Stimulated activated CD4-positive, alpha-beta T cell treated with anti-CD3 and anti-CD28 coated beads, Interleukin-12 subunit alpha, Interleukin-12 subunit beta, amount 100 ng/mL, for 4 hours (primary cell): ENCODE measurements around the gene CCDC70.
A peak's percentile ranks its signal among the peaks of the same experiment; 100 is the strongest.
"Not testable (repeated sequence)": the region's sequence is repeated elsewhere in the genome, so short reads cannot be mapped to it uniquely, and the experiment has no call there.

Experiments used
- DNase-seq: peaks from one replicate; pipeline ENCODE4 v3.0.0-alpha.2; 2020

The CCDC70 gene

GRCh38 chr13:51861723-51862300, at the start of gene CCDC70:
Gene CCDC70, plus strand, starts transcription at chr13:51861969. Its CDS starts 3,443 bp downstream, at chr13:51865412.
- DNase-seq, result no peak

DNA sequence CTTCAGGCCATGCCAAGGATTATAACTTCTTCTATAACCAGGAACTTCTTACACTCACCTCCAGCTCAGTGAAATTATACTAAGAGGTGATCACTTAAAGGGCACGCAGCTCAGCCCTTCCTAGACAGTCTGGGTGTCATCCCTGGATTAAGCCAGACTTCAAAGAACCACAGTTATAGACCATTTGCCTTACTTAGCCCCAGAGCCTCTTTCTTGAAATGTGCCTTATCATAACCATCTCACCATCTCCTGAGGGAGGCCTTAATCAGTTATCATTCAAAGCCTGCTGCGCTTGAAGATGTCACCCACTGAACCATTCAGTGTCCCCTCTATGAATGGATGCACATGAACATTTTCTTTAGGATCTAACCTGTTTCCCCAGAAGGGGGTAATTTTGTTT, 47.7 kb upstream of the CCDC70 start:
- DNase-seq, result no peak

DNA sequence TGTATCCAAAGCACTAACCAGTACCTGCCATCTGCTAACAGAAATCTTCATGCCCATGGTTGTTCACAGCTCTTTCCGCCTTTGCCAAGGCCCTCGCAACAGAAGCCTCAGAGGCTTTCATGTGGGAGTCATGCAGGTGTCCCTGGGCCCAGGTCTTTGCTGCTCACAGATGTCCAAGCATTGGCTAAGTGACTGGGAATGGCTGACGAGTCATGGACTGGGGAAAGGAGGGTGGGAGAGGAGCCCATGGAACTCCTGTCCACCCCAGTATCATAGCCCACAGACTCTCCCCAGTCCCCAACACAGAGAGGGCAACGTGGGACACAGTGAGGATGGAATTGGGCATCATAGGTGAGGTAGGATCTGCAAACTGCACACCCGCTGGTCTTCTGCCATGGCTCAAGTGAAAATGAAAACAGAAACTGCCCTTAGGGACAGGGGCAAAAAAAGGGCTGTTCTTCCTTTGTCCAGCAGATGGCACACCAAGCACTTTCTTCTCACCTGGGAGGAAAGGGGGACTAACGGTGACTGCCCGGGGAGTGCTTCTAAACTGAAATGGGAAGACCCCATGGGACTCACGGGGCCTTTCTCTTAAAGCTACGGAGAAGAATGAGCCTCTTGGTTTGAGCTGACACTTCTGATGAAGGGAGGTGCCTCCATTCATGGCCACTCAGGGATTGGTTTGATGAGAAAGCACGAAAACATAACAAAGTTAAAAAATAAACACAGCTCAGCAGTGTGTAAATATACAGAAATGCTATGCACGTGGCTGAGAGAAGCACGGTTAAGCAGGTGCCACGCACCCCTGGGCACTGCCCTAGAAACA, 46.7 kb upstream of the CCDC70 start:
- peak; percentile 56 for DNase-seq

DNA sequence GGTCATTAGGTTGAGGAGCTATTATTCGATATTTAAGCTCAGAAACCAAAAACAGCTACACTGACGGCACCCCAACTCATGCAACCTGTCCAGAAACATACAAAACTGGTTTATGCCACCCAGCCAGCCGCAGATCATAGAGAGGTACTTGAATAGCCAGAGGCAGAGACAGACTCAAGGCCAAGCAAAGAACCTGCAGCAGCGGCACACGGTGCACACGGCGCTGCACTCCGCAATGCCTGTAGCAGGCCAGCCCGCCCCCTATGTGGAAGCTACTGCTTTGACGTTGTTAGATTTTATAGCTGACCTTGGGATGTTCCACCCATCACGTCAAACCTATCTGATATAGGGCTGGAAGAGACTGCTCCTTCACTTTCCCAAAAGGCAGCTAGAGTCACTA, 45.9 kb upstream of the CCDC70 start:
- DNase-seq, result no peak

DNA sequence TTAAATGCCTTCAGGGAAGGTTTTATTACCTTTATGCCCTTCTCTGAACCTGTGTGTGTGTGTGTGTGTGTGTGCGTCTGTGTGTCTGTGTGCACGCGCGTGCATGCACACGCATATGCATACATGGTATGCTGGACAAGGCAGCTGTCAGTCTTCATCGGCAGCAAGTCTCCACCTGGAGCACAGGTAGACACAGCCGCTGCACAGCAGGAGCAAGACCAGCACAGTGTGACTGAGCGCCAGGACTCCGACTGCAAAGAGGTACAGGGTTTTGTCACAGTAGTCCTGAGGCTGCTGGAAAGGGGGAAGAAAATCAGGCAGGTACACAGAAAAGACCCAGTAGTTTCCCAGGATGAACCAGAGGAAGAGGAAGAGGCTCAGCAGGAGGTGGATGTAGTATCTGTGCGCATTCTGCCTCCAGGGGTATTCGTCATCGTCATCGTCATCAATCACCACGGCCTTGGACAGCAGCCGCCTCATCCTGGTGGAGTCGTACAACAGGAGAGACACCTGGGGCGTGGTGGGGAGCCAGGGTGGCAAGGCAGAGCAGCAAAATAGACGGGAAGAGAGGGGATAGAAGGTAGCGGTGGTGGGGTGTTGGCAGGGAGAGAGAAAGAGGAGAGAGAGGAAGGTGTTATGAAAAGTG, 45.0 kb upstream of the CCDC70 start:
- no peak for DNase-seq

- DNase-seq, result no peak
These were observed 44.1 kb upstream of the CCDC70 start for GRCh38 chr13:51817717-51818116.

GRCh38 chr13:51818276-51818675, 43.5 kb upstream of the CCDC70 start:
- no peak for DNase-seq

DNA sequence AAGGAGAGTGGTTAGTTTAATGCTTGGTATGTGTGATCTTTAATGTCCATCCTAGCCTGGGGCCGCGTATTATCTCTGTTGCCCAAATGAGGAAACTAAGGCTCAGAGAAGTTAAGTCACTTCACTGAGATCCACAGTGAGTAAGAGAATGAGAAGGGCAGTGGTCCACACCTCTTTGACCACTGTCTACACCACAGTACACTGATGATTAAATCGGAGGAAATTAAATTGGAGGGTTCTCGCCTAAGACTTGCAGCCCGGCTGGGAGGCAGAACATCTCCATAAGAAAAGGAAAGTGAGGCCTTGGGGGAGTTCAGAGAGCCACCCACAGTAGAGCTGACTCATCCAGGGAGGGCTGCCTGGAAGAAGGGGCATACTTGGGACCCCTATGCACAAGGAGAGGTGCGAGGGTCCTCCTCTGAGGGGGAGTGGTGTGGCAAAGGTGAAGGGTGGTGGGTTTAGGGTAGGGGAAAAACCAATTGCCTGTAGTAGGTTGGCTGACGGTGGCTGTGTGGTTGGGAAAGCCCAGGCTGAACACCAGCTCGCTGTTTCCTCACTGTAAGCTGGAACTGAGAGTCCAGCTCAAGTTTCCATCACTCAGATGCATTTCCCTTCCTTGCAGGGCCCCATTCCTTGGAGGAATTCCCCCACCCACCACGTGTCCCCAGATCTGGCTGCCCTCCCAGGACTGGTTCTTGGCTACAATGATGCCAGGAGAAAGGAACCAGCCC, 42.8 kb upstream of the CCDC70 start:
- DNase-seq, result peak; percentile 50

DNA sequence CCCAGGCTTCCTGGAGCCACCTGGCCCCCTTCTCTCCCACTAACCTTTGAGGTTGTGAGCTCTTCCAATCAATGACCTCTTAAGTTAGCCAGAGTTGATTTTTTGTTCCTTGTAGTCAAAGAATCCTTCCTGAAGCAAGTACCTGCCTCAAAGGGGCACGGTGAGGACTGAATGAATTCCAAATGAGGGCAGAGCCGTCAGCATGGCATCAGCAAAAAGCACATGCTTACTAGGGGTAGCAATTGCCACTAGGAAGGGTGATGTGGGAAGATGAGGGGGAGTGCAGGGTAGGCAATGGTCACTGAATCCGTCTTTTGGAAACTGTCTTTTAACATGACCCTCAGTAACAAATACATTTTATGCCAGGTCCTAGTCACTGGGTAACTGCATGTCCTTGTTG, 42.2 kb upstream of the CCDC70 start:
- DNase-seq, result no peak

- DNase-seq, result no peak
These were observed 41.7 kb upstream of the CCDC70 start for GRCh38 chr13:51820016-51820597.

DNA sequence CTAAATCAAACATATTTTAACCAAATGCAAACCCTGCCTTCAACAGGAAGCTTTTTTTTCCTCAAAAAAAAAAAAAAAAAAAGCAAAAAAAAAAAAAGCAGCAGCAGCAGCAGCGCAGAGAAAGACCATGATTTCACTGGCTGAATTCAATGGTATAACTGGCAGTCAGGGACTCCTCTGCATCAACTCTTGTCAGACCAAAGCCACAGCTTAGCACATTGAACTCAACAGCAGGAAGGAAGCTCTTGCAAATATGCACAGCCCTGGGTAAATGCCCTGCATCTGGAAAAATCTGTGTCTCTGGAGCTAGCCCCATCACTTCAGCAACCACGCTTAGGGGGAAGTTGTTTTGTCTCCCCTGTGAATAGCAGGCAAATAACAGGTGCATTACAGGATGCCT, 40.2 kb upstream of the CCDC70 start:
- no peak for DNase-seq

DNA sequence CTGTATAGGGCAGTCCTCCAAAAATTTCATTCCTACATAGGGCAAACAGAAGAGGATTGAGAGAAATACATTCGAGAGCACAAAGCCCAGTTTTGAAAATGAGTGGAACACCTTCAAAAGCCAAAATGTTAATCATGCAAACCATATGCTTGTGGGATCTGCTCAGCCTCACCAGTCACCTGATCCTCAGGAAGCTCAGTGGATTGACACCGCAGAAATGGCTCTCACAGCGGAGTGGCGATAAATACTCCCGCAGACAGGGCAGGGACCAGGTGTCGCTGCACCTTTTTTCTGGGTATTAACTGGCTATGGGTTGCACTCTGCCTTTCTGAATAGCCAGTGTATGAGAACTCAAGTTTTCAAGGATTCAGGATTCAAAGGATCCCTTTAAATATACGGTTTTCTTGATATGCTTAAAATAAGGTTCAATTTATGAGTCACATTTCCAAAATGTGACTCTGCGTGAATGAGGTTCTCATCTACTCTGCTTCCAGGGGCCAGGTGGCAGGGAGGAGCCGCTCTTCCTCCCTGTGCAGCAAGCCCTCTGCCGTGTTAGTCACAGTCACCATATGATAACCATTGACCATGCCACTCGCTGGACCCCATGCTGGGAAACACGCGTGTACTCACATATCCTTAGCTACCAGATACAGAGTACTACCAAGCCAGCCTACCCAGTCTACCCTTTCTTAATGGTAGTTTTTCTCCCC, 39.5 kb upstream of the CCDC70 start:
- DNase-seq, result no peak

DNA sequence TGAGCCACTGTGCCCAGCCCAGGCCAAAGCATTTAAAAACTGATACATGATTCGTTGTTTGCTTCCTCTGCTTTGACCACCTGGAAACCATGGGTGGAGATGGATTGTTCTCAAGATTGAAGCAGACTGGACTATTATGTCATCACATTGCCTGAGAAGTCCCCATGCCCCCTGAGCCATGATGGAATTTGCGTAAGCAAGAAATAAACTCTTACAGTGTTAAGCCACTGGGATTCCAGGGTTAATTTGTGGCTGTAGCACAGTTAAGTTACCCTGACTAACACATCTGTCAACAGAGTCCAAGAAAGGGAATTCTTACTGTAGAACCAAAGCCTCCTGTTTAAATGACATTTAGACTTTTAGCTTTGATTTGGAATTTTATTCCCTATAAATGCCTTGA, 38.4 kb upstream of the CCDC70 start:
- DNase-seq, result no peak

DNA sequence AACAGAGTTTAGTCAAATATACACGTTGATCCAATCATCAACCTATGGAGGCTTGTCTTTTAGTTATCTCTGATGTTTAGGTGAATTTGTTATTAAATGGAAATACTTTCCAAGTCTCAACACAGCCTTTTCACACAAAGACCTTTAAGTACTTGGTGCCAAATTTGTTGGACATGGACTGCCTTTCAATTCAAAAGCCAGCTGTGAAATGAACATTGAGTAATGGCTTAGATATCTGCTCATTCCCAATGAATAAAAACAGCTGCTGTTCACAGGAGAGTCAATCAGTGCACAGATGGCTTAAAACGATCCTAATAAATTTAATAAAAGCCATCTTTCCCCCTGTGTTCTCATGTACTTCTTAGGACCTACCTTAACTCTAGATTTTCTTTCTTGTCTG, 37.9 kb upstream of the CCDC70 start:
- DNase-seq, result no peak

DNA sequence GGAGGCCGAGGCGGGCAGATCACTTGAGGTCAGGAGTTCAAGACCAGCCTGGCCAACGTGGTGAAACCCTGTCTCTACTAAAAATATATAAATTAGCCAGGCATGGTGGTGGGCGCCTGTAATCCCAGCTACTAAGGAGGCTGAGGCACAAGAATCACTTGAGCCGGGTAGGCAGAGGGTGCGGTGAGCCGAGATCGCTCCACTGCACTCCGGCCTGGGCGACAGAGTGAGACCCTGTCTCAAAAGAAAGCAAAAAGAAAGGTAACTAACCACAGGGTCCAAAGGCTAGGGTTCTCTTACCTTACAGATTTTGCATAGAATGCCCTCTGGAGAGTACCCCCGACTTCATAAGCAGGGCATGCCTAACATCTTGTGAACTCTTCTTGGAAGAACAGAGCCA, 37.1 kb upstream of the CCDC70 start:
- not testable (repeated sequence) for DNase-seq

DNA sequence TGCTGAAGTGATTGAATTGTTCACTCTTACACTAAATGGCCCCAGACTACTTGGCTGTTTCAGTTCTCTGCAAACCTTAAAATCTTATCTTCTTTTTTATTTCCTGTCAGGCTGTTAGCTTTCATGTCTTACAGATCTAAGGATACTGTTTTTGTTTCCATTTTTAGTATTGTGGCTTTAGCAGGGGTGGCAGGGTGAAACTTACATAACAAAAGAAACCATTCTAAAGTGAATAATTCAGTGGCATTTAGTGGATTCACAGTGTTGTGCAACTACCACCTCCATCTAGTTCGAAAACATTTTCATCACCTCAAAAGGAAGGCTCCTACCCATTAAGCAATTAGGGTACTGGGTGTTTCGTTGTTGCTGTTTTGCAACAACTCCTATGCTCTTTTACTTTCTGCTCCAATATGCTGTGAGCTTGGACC, 36.6 kb upstream of the CCDC70 start:
- DNase-seq, result no peak

GRCh38 chr13:51825681-51826254, 36.0 kb upstream of the CCDC70 start:
- DNase-seq, result no peak

- no peak for DNase-seq
These were observed 35.2 kb upstream of the CCDC70 start for GRCh38 chr13:51826606-51827005.

GRCh38 chr13:51827254-51827653, 34.5 kb upstream of the CCDC70 start:
- no peak for DNase-seq

GRCh38 chr13:51828730-51829567, 32.8 kb upstream of the CCDC70 start:
- DNase-seq, result no peak

DNA sequence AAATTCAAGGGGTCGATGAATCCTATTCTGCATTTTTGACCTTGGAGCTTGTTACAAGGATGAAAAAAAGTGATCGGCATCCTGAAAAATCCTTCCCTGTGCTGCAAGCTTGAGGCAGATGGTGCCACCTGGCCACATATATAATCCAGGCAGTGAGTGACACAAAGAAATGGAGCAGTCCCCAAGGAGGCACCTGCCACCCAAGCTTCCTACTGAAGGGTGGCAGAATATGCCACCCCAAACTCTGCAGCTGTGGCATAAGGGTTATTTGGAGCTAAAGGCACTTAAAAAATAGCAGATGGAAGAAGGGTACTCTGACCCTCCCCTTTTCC, 32.2 kb upstream of the CCDC70 start:
- no peak for DNase-seq
